ENCODE results near the gene KLK10. TPM values are rescaled to one million over a fixed set of nuclear protein-coding genes. Genes with fewer than 3 reads are reported as not detected.

KLK10 gene
- total and polyA plus RNA-seq, 2 donors (not counting 3 experiments of a cell fraction or from before 2014, with no cell fraction given), result not detected

DNA sequence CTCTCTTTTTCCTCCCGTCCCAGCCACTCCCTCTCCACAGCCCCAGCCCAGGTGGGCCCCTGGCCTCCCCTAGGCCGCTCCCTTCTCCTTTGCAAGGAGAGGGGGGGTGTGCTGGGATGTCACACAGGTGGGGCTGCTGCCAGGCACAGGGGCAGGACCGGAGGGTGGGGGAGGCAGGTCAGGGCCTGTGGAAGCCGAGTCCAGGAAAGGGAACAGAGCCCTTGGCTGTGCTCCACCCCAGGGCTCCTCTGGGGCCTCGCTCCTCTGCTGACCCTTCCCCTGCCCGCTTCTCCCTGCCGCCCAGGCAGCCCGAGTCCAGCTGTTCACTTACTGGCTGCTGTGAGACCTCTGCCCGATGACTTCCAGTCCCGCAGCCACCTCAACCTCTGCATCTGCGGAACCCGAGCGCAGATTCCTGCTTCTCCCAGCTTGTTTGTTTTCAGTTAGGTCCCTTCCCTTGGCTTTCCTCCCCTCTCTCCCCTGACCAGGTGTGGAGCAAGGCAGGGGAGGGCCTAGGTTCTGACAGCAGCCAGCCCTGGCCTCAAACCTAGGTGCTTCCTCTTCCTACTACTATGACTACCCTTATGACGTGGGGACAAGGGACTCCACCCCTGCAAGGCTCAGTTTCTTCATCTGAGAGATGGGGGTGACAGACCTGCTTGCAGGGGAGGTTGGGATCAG lies 7.8 kb upstream of the KLK10 start:
- no peak for FAIRE-seq

More for the DNA sequence above, 7.8 kb upstream of the KLK10 start:
- TF ChIP-seq, protein P1, sequence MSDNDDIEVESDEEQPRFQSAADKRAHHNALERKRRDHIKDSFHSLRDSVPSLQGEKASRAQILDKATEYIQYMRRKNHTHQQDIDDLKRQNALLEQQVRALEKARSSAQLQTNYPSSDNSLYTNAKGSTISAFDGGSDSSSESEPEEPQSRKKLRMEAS (IDR thresholded peaks at IDR 0.05; ENCODE audit: insufficient read depth, insufficient read length), result no peak
- TF ChIP-seq EZH2 (IDR thresholded peaks at IDR 0.05; ENCODE audit: borderline replicate concordance, low read depth, low read length, severe bottlenecking), result no peak
- no peak for TF ChIP-seq POLR2A (IDR thresholded peaks at IDR 0.05; ENCODE audit: low read depth, low read length)
- TF ChIP-seq GATA2 (IDR thresholded peaks at IDR 0.05; ENCODE audit: insufficient read depth, insufficient read length, low read depth, low read length), result no peak
- TF ChIP-seq MYC (IDR thresholded peaks at IDR 0.05; ENCODE audit: low read depth, low read length), result no peak
- TF ChIP-seq FOS (IDR thresholded peaks at IDR 0.05; ENCODE audit: borderline replicate concordance, insufficient read depth, low read length), result no peak
- TF ChIP-seq POLR2AphosphoS5 (IDR thresholded peaks at IDR 0.05; ENCODE audit: insufficient read depth, low read depth, low read length), result no peak
- TF ChIP-seq, protein P2, sequence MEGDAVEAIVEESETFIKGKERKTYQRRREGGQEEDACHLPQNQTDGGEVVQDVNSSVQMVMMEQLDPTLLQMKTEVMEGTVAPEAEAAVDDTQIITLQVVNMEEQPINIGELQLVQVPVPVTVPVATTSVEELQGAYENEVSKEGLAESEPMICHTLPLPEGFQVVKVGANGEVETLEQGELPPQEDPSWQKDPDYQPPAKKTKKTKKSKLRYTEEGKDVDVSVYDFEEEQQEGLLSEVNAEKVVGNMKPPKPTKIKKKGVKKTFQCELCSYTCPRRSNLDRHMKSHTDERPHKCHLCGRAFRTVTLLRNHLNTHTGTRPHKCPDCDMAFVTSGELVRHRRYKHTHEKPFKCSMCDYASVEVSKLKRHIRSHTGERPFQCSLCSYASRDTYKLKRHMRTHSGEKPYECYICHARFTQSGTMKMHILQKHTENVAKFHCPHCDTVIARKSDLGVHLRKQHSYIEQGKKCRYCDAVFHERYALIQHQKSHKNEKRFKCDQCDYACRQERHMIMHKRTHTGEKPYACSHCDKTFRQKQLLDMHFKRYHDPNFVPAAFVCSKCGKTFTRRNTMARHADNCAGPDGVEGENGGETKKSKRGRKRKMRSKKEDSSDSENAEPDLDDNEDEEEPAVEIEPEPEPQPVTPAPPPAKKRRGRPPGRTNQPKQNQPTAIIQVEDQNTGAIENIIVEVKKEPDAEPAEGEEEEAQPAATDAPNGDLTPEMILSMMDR (IDR thresholded peaks at IDR 0.05; ENCODE audit: extremely low read depth in 1 of 2, insufficient read depth in 1 of 2, low read depth in 1 of 2, low read length in 2 of 2), result no peak
- TF ChIP-seq JUN (IDR thresholded peaks at IDR 0.05; ENCODE audit: borderline replicate concordance, insufficient read depth, insufficient read length, low read depth), result no peak
- no peak overlapping the region for H2AFZ ChIP-seq (ENCODE audit: low read depth, low read length)
- H3K4me3 ChIP-seq (replicated peaks in 1 of 3; ENCODE audit: insufficient read depth in 1 of 3, low read depth in 1 of 3, low read length in 3 of 3), result no peak overlapping the region
- POLR2A ChIA-PET, result no interaction called here
- H3K4me1 ChIP-seq (ENCODE audit: control insufficient read depth, extremely low read depth, insufficient read depth, low read length), result no peaks in the 10 kb centered on the region
- H3K9me1 ChIP-seq (replicated peaks; ENCODE audit: control insufficient read depth, extremely low read depth, insufficient read depth, low read length), result no peaks in the 10 kb centered on the region
- no peak overlapping the region for H3K9ac ChIP-seq (replicated peaks; ENCODE audit: extremely low read depth, insufficient read depth, low read length)
- DNase-seq (ENCODE audit: low read depth, low spot score), result no peak
- H3K9me3 ChIP-seq (replicated peaks; ENCODE audit: control insufficient read depth, insufficient read depth, low read length), result no peaks in the 10 kb centered on the region
- H3K79me2 ChIP-seq (ENCODE audit: control insufficient read depth, insufficient read depth, low read length), result no peaks in the 10 kb centered on the region
- intact Hi-C loops (cut with micrococcal nuclease) (no loop called here), dilution Hi-C loops (cut with MboI; ENCODE audit: extremely low pct_ligation_motif_present, low sequenced_read_pairs) (no loop called here)
- H3K36me3 ChIP-seq (ENCODE audit: control insufficient read depth in 2 of 2, extremely low read depth in 1 of 2, insufficient read depth in 2 of 2, low read length in 2 of 2), result no peaks in the 10 kb centered on the region
- CTCF ChIA-PET, result interaction anchor here (2.3 kb wide), 1 partner anchor 10 kb away, joined by 11 read pairs; no protein-coding TSS in a partner anchor
- BruUV-seq (replicated peaks), result no TSS peak
- no peak overlapping the region for H3K27ac ChIP-seq (ENCODE audit: insufficient read depth, low read depth, low read length)
- no peaks in the 10 kb centered on the region for H4K20me1 ChIP-seq (replicated peaks; ENCODE audit: control insufficient read depth, extremely low read depth, insufficient read depth, low read length)
- H3K27me3 ChIP-seq (ENCODE audit: control insufficient read depth in 2 of 2, insufficient read depth in 2 of 2, low read length in 2 of 2), result no peaks in the 10 kb centered on the region
- H3K4me2 ChIP-seq (ENCODE audit: insufficient read depth, low read length), result no peak overlapping the region

Data from endothelial cell of umbilical vein (primary cell).